Stomach (tissue), 9 donors: ENCODE measurements around the gene SIN3B. TPM values are rescaled to one million over a fixed set of nuclear protein-coding genes. Genes with fewer than 3 reads are reported as not detected.

Experiments used
- DNase-seq, 2 donors: peaks; one replicate each; pipeline versions ENCODE4 v3.0.0 to v3.0.0-alpha.2; 2013 to 2019
- H3K27ac ChIP-seq, 5 donors: fragments of 200-600 bp in 4 of 5; sonication (generic) in 4 of 5; one replicate each; pipeline ENCODE4 v1.5.1; 2013 to 2019; ENCODE audit warnings: mild to moderate bottlenecking in 1 of 5, moderate library complexity in 1 of 5
- H3K27me3 ChIP-seq, 3 donors: fragments of 200-600 bp; sonication (generic); one replicate each; pipeline ENCODE4 v1.5.1; 2017 to 2019; ENCODE audit warnings: mixed run types in 1 of 3
- H3K36me3 ChIP-seq, 4 donors: fragments of 200-600 bp; sonication (generic); 1 replicate in 3 of 4; 2 replicates in 1 of 4; pipeline ENCODE4 v1.5.1; 2016 to 2019
- H3K4me1 ChIP-seq, 4 donors: fragments of 200-600 bp; sonication (generic); one replicate each; pipeline ENCODE4 v1.5.1; 2016 to 2019
- H3K4me3 ChIP-seq, 4 donors: fragments of 200-600 bp; sonication (generic) in 3 of 4; one replicate each; pipeline ENCODE4 v1.5.1; 2016 to 2019; ENCODE audit warnings: mild to moderate bottlenecking in 1 of 4
- H3K9me3 ChIP-seq, 4 donors: fragments of 200-600 bp; sonication (generic); one replicate each; pipeline ENCODE4 v1.5.1; 2016 to 2019
- CTCF ChIP-seq, 7 experiments: fragments of 450-650 bp in 4 of 7; fragments of 200-600 bp in 3 of 7; sonication (generic) in 3 of 7; IDR thresholded peaks; one replicate each; pipeline ENCODE4 v1.5.1; 2016 to 2019; ENCODE audit warnings: antibody characterized with exemption in 7 of 7, control low read depth in 2 of 7, mild to moderate bottlenecking in 1 of 7
- EP300 ChIP-seq: sonication (generic); formaldehyde crosslinking; IDR thresholded peaks from one replicate; pipeline ENCODE4 v1.6.1; 2017; ENCODE audit warnings: antibody characterized with exemption
- POLR2A ChIP-seq, 4 donors: fragments of 450-650 bp; IDR thresholded peaks; one replicate each; pipeline ENCODE4 v1.6.1; 2016; ENCODE audit warnings: antibody characterized with exemption in 4 of 4, control low read depth in 2 of 4, mild to moderate bottlenecking in 1 of 4, moderate library complexity in 1 of 4
- POLR2AphosphoS5 ChIP-seq, 3 donors: sonication (generic); formaldehyde crosslinking; IDR thresholded peaks; one replicate each; pipeline ENCODE4 v1.6.1; 2016; ENCODE audit warnings: antibody characterized with exemption in 3 of 3
- WGBS, 5 donors: extraction: QIAGEN DNeasy Blood & Tissue Kit in 3 of 5; methylation state at CpG; one replicate each; pipeline versions ENCODE4 v1.1.5 to v1.1.7; 2013 to 2018; 5-methylcytosine and 5-hydroxymethylcytosine counted together
- intact Hi-C: fragments of 100-400 bp; cut with DNase I; formaldehyde crosslinking; loops from one replicate; pipeline ENCODE4 v1.15.1; 2023; ENCODE audit warnings: low total_unique reads
- polyA plus RNA-seq, 3 donors: library from polyadenylated mRNA; stranded (reverse); fragments of 200-250 nt; gene quantifications; one replicate each; pipeline ENCODE4 v1.2.3, GENCODE V29; 2013
- total RNA-seq, 5 donors: library from RNA; depleted of rRNA; stranded (reverse); fragments of >200 nt; gene quantifications; one replicate each; pipeline versions ENCODE4 v1.1.0 to v1.2.3, GENCODE V29; 2014 to 2016
- donor health status: healthy with polysubstance abuse.
- donor health status: Bipolar disorder and iron deficiency.
- donor health status: healthy.

Gene SIN3B
- total and polyA plus RNA-seq, 8 donors: 9.2 to 566 (median 62.4) TPM

DNA sequence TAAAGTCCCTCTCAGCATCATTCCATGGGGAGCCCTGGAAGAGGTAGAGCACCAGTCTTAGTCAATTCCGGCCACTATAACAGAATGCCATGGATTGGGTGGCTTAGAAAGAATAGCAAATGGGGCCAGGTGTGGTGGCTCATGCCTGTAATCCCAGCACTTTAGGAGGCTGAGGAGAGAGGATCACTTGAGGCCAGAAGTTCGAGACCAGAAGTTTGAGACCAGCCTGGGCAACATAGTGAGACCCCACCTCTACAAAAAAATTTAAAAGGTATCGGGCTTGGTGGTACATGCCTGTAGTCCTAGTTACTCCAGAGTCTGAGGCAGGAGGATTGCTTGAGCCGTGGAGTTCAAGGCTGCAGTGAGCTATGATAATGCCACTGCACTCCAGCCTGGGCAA, 25.0 kb upstream of the SIN3B start:
- intact Hi-C loops: no loop called here
- 84 to 96% (median 91%) methylated on average over 4 of the region's 4 CpGs for WGBS, 5 donors

DNA sequence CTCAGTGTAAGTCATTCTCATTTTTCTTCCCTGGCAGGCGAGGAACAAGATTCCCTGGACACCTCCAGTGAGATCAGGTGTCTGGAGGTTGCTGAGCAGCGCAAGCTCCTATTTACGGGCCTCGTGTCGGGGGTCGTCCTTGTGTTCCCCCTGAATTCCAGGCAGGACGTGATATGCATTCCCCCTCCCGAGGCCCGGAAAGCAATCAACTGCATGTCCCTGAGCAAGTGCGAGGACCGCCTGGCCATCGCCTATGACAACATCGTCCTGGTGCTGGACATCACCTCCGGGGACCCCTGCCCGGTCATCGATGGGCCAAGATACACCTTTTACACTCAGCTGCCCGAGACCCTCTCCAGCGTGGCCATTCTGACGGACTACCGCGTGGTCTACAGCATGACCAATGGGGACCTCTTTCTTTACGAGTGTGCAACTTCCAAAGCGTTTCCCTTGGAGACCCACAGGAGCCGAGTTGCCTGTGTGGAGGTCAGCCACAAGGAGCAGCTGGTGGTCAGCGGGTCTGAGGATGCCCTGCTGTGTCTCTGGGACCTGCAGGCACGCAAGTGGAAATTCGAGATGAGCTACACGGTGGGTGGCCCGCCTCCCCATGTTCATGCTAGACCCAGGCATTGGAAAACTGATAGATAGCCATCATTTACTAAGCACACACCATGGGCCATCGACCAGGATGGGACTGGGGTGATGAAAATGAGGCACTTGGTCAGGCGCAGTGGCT, 21.5 kb upstream of the SIN3B start:
- no peak overlapping the region for H3K27ac ChIP-seq
- H3K4me3 ChIP-seq: no peak overlapping the region
- WGBS, 5 donors: 86 to 92% (median 89%) methylated on average over 20 to 31 of the region's 31 CpGs
- peaks cover 0 to 1% (median 0%) of the 10 kb centered on the region in 4 donors for H3K9me3 ChIP-seq
- peaks cover 0 to 7% (median 0%) of the 10 kb centered on the region in 4 donors for H3K36me3 ChIP-seq
- intact Hi-C loops: no loop called here
- TF ChIP-seq POLR2A (IDR thresholded peaks at IDR 0.05) (no peak), CTCF (IDR thresholded peaks at IDR 0.05) (no peak), POLR2AphosphoS5 (IDR thresholded peaks at IDR 0.05) (no peak), EP300 (no peak)
- H3K27me3 ChIP-seq: no peaks in the 10 kb centered on the region
- no peak for DNase-seq
- no peaks in the 10 kb centered on the region for H3K4me1 ChIP-seq

More for the DNA sequence above, 25.0 kb upstream of the SIN3B start:
- DNase-seq: no peak
- no peaks in the 10 kb centered on the region for H3K27me3 ChIP-seq
- H3K4me1 ChIP-seq: no peaks in the 10 kb centered on the region
- H3K27ac ChIP-seq: no peak overlapping the region
- H3K36me3 ChIP-seq: peaks cover 0 to 7% (median 0%) of the 10 kb centered on the region in 4 donors
- no peak overlapping the region for H3K4me3 ChIP-seq
- no peak for TF ChIP-seq POLR2A (IDR thresholded peaks at IDR 0.05)
- TF ChIP-seq CTCF (IDR thresholded peaks at IDR 0.05): no peak
- no peaks in the 10 kb centered on the region for H3K9me3 ChIP-seq

DNA sequence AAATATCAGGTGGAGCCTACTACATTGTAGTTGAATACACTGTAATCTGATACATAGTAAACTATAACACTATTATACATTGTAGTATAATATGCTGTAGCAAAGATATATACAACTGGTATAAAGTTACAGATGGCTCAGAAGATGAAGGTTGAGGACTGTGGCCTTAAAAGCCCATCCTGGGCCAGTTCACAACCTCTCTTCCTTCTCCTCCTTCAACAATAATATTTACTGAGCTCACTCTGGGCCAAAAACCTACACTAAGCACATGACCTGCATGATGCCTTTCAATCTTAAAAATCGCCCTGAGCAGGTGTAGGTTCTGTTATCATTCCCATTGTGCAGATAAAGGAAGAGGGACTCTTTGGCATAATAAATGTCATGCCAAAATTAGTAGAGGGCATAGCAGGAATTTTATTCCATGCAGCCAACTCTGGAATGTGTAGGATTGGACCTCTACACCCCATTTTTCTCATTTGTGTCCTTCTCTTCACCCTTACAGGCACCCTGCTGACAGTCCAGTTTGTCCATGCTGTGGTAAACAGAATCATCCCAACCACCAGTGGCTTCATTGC, 14.6 kb upstream of the SIN3B start:
- TF ChIP-seq POLR2AphosphoS5 (IDR thresholded peaks at IDR 0.05): no peak
- intact Hi-C loops: no loop called here
- H3K36me3 ChIP-seq: peaks cover 0 to 12% (median 0%) of the 10 kb centered on the region in 4 donors
- no peak overlapping the region for H3K27ac ChIP-seq
- H3K4me3 ChIP-seq: no peak overlapping the region
- no peaks in the 10 kb centered on the region for H3K27me3 ChIP-seq
- 13 to 50% (median 29%) methylated on average over 1 of the region's 1 CpG for WGBS, 5 donors
- peaks cover 4 to 32% (median 24%) of the 10 kb centered on the region in 4 donors for H3K9me3 ChIP-seq
- no peaks in the 10 kb centered on the region for H3K4me1 ChIP-seq
- no peak for DNase-seq

DNA sequence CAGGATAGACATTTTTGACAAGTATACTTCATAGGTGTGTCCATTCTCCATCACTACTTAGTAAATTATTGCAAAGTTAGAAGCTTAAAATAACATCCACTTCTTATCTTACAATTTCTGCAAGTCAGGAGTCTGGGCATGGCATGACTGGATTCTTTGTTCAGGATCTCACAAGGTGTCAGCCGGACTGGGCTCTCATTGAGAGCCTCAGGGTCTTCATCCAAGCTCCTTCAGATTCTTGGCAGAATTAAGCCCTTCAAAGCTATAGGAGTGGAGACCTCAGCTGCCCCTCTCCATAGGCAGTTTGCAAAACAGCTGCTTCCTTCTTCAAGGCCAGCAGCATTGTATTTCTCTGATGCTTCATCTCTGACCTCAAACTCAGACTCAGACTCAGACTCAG, 9.1 kb upstream of the SIN3B start:
- 54 to 75% (median 67%) methylated on average over 1 of the region's 1 CpG for WGBS, 5 donors
- H3K9me3 ChIP-seq: peaks cover 0 to 11% (median 7%) of the 10 kb centered on the region in 4 donors
- H3K4me1 ChIP-seq: peaks cover 6 to 12% (median 7%) of the 10 kb centered on the region in 4 donors
- H3K27ac ChIP-seq: no peak overlapping the region
- no peak overlapping the region for H3K4me3 ChIP-seq
- no peaks in the 10 kb centered on the region for H3K27me3 ChIP-seq
- TF ChIP-seq POLR2AphosphoS5 (IDR thresholded peaks at IDR 0.05): no peak
- TF ChIP-seq CTCF (IDR thresholded peaks at IDR 0.05): no peak
- no peak for TF ChIP-seq POLR2A (IDR thresholded peaks at IDR 0.05)
- H3K36me3 ChIP-seq: peaks cover 0 to 5% (median 0%) of the 10 kb centered on the region in 4 donors
- no peak for DNase-seq
- intact Hi-C loops: no loop called here

GRCh38 chr19:16821081-16821480, 8.1 kb upstream of the SIN3B start:
- H3K27ac ChIP-seq: no peak overlapping the region
- peaks cover 0 to under 1% (median 0%) of the 10 kb centered on the region in 4 donors for H3K9me3 ChIP-seq
- no peak overlapping the region for H3K4me3 ChIP-seq
- H3K27me3 ChIP-seq: no peaks in the 10 kb centered on the region
- no peak for DNase-seq
- intact Hi-C loops: no loop called here
- H3K4me1 ChIP-seq: peaks cover 14 to 22% (median 16%) of the 10 kb centered on the region in 4 donors
- TF ChIP-seq CTCF (IDR thresholded peaks at IDR 0.05) (no peak), POLR2AphosphoS5 (IDR thresholded peaks at IDR 0.05) (no peak), EP300 (no peak), POLR2A (IDR thresholded peaks at IDR 0.05) (no peak)
- no peaks in the 10 kb centered on the region for H3K36me3 ChIP-seq
- WGBS, 5 donors: 57 to 77% (median 64%) methylated on average over 7 of the region's 7 CpGs
